ENCODE data around the gene NUP50.

The NUP50 gene

GRCh38 chr22:45201678-45202332 lies 38.1 kb downstream of the NUP50 start:
- peaks cover 13% of the 10 kb centered on the region for H3K79me1 ChIP-seq (ENCODE audit: low read length)
- no peak overlapping the region for H2BK12ac ChIP-seq (ENCODE audit: low read length)
- H3K14ac ChIP-seq (ENCODE audit: low read length) = no peak overlapping the region
- no peak overlapping the region for H3K27ac ChIP-seq (ENCODE audit: low read depth, low read length)
- H4K8ac ChIP-seq (ENCODE audit: low read depth, low read length) = no peak overlapping the region
- H3K27me3 ChIP-seq (ENCODE audit: insufficient read depth, low read length) = no peaks in the 10 kb centered on the region
- no peak overlapping the region for H3K23ac ChIP-seq (ENCODE audit: low read length)
- H2AFZ ChIP-seq (ENCODE audit: insufficient read depth, low read length, poor library complexity) = no peak overlapping the region
- no peak overlapping the region for H3K4me3 ChIP-seq (ENCODE audit: low read depth, low read length)
- H3K4me1 ChIP-seq (ENCODE audit: control insufficient read depth in 1 of 2, insufficient read depth in 2 of 2, low read length in 2 of 2) = peaks cover 26 to 29% of the 10 kb centered on the region in 2 experiments
- no peak overlapping the region for H3K4ac ChIP-seq (ENCODE audit: low read depth, low read length)
- peak overlapping the region; percentile 34 for H4K91ac ChIP-seq (ENCODE audit: low read depth, low read length)
- peaks cover 47 to 50% of the 10 kb centered on the region in 2 experiments for H3K36me3 ChIP-seq (ENCODE audit: control insufficient read depth in 1 of 2, insufficient read depth in 2 of 2, low read length in 2 of 2)
- H2BK120ac ChIP-seq (ENCODE audit: insufficient read depth, low read length, poor library complexity) = peak overlapping the region; percentile 9
- peaks cover 7% of the 10 kb centered on the region for H3K79me2 ChIP-seq (ENCODE audit: control insufficient read depth, insufficient read depth, low read length, poor library complexity)
- H2AK5ac ChIP-seq (ENCODE audit: low read length) = no peak overlapping the region
- peak; percentile 98 for DNase-seq
- H3K18ac ChIP-seq (ENCODE audit: low read length) = peak overlapping the region; percentile 40
- H4K12ac ChIP-seq (ENCODE audit: low read depth, low read length) = no peak overlapping the region
- no peak overlapping the region for H3K9ac ChIP-seq (ENCODE audit: low read length)
- H3K9me3 ChIP-seq (ENCODE audit: insufficient read depth, low read depth, low read length) = peaks cover 1% of the 10 kb centered on the region
- no CpG with 5 or more reads among the region's 9 CpGs for WGBS (ENCODE audit: extremely low coverage, insufficient coverage, insufficient read length)
- H3K4me2 ChIP-seq (ENCODE audit: low read length) = no peak overlapping the region
- no peak overlapping the region for H2BK5ac ChIP-seq (ENCODE audit: low read depth, low read length, poor library complexity)

GRCh38 chr22:45202333-45203149 lies 38.8 kb downstream of the NUP50 start:
- Histone ChIP-seq H2AK5ac (ENCODE audit: low read length) (peak overlapping the region; percentile 15), H3K27ac (ENCODE audit: low read depth, low read length) (no peak overlapping the region)

DNA sequence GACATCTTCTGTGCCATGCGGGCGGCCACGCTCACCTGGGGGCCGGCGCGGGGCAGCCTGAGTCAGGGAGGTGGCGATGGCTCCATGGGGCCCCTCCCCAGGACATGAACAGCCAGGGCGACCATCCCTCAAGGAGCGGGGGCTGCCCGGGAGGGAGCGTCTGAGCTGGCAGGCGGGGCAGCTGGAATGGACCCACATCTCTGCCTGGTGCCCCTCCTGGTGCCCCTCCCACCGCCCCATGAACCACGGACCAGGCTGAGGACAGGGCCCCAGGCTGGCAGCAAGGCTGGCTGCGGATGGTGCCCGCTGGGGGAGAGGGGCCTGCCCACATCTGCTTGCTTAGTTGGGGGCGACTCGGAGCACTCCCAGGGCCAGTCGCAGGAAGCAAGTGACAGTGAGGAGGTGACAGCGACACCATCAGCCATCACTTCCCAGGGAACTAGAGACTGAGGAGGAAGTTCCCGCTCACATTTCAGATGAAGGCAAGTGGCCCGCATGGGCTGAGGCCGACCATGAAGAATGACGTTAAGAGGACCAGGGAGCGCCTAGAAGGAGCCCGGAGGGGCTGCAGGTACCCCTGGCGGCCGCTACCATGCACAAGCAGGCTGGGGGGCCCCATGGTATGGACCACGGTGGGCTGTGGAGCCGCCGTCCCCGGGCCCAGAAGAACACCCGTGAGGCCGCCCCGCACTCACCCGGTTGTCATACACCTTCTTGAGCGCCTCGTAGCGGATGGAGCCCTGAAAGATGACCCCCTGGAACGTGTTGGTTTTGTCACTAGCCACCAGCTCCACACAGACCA lies 39.6 kb downstream of the NUP50 start:
- no peak overlapping the region for H3K4me3 ChIP-seq (ENCODE audit: low read depth, low read length)
- H3K18ac ChIP-seq (ENCODE audit: low read length) = no peak overlapping the region
- no peak overlapping the region for H4K12ac ChIP-seq (ENCODE audit: low read depth, low read length)
- no peak overlapping the region for H3K14ac ChIP-seq (ENCODE audit: low read length)
- H3K27me3 ChIP-seq (ENCODE audit: insufficient read depth, low read length) = no peaks in the 10 kb centered on the region
- WGBS (ENCODE audit: extremely low coverage, insufficient coverage, insufficient read length) = no CpG with 5 or more reads among the region's 40 CpGs
- no peak overlapping the region for H2AFZ ChIP-seq (ENCODE audit: insufficient read depth, low read length, poor library complexity)
- peak in 1 of 2 donors; percentile 41 for DNase-seq
- H3K79me2 ChIP-seq (ENCODE audit: control insufficient read depth, insufficient read depth, low read length, poor library complexity) = peaks cover 7% of the 10 kb centered on the region
- no peak overlapping the region for H4K8ac ChIP-seq (ENCODE audit: low read depth, low read length)
- H3K9ac ChIP-seq (ENCODE audit: low read length) = no peak overlapping the region
- peaks cover 13% of the 10 kb centered on the region for H3K79me1 ChIP-seq (ENCODE audit: low read length)
- no peak overlapping the region for H3K23ac ChIP-seq (ENCODE audit: low read length)
- no peak overlapping the region for H2AK5ac ChIP-seq (ENCODE audit: low read length)
- H4K91ac ChIP-seq (ENCODE audit: low read depth, low read length) = no peak overlapping the region
- no peak overlapping the region for H2BK12ac ChIP-seq (ENCODE audit: low read length)
- H3K27ac ChIP-seq (ENCODE audit: low read depth, low read length) = no peak overlapping the region
- H3K36me3 ChIP-seq (ENCODE audit: control insufficient read depth in 1 of 2, insufficient read depth in 2 of 2, low read length in 2 of 2) = peaks cover 33 to 36% of the 10 kb centered on the region in 2 experiments
- H3K4me1 ChIP-seq (ENCODE audit: control insufficient read depth in 1 of 2, insufficient read depth in 2 of 2, low read length in 2 of 2) = peaks cover 32 to 35% of the 10 kb centered on the region in 2 experiments
- H3K4me2 ChIP-seq (ENCODE audit: low read length) = no peak overlapping the region
- H3K4ac ChIP-seq (ENCODE audit: low read depth, low read length) = no peak overlapping the region
- no peak overlapping the region for H2BK120ac ChIP-seq (ENCODE audit: insufficient read depth, low read length, poor library complexity)
- no peak overlapping the region for H2BK5ac ChIP-seq (ENCODE audit: low read depth, low read length, poor library complexity)
- H3K9me3 ChIP-seq (ENCODE audit: insufficient read depth, low read depth, low read length) = peaks cover 1% of the 10 kb centered on the region

More at GRCh38 chr22:45202333-45203149, 38.8 kb downstream of the NUP50 start:
- H3K27me3 ChIP-seq (ENCODE audit: insufficient read depth, low read length) = no peaks in the 10 kb centered on the region
- H4K12ac ChIP-seq (ENCODE audit: low read depth, low read length) = no peak overlapping the region
- DNase-seq = peak; percentile 87 to 89
- no peak overlapping the region for H3K4me3 ChIP-seq (ENCODE audit: low read depth, low read length)
- H3K18ac ChIP-seq (ENCODE audit: low read length) = peak overlapping the region; percentile 40
- no peak overlapping the region for H3K9ac ChIP-seq (ENCODE audit: low read length)
- peaks cover 13% of the 10 kb centered on the region for H3K79me1 ChIP-seq (ENCODE audit: low read length)
- no CpG with 5 or more reads among the region's 36 CpGs for WGBS (ENCODE audit: extremely low coverage, insufficient coverage, insufficient read length)
- peaks cover 7% of the 10 kb centered on the region for H3K79me2 ChIP-seq (ENCODE audit: control insufficient read depth, insufficient read depth, low read length, poor library complexity)
- H2BK12ac ChIP-seq (ENCODE audit: low read length) = no peak overlapping the region
- no peak overlapping the region for H3K4me2 ChIP-seq (ENCODE audit: low read length)
- H2BK120ac ChIP-seq (ENCODE audit: insufficient read depth, low read length, poor library complexity) = peak overlapping the region; percentile 9
- no peak overlapping the region for H4K8ac ChIP-seq (ENCODE audit: low read depth, low read length)
- no peak overlapping the region for H2BK5ac ChIP-seq (ENCODE audit: low read depth, low read length, poor library complexity)
- H3K4me1 ChIP-seq (ENCODE audit: control insufficient read depth in 1 of 2, insufficient read depth in 2 of 2, low read length in 2 of 2) = peaks cover 26 to 29% of the 10 kb centered on the region in 2 experiments
- H4K91ac ChIP-seq (ENCODE audit: low read depth, low read length) = peak overlapping the region; percentile 34
- H3K14ac ChIP-seq (ENCODE audit: low read length) = peak overlapping the region; percentile 49
- peaks cover 1% of the 10 kb centered on the region for H3K9me3 ChIP-seq (ENCODE audit: insufficient read depth, low read depth, low read length)
- H3K4ac ChIP-seq (ENCODE audit: low read depth, low read length) = no peak overlapping the region
- peaks cover 40 to 42% of the 10 kb centered on the region in 2 experiments for H3K36me3 ChIP-seq (ENCODE audit: control insufficient read depth in 1 of 2, insufficient read depth in 2 of 2, low read length in 2 of 2)
- H3K23ac ChIP-seq (ENCODE audit: low read length) = no peak overlapping the region
- H2AFZ ChIP-seq (ENCODE audit: insufficient read depth, low read length, poor library complexity) = no peak overlapping the region

DNA sequence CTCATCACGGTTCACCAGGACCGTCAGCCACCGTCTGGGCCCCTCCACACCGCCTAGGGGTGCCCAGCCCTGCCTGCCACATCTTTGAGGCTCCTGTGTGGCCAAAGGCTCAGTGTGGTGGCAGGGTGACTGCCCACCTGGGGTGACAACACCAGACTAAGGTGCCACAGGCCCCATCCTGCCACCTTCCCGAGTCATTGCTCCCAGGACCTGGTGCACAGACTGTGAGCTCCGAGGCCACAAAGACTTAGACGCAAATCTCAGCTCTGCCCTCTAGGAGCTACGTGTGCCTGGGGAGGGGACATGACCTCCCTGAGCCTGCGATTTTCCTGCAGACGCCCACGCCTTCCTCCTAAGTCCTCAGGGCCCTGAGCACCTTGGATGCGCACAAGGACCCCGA lies 40.5 kb downstream of the NUP50 start:
- Histone ChIP-seq H3K4me2 (ENCODE audit: low read length) (no peak overlapping the region), H3K36me3 (ENCODE audit: control insufficient read depth in 1 of 2, insufficient read depth in 2 of 2, low read length in 2 of 2) (peaks cover 30 to 33% of the 10 kb centered on the region in 2 experiments), H2AFZ (ENCODE audit: insufficient read depth, low read length, poor library complexity) (no peak overlapping the region), H3K79me1 (ENCODE audit: low read length) (peaks cover 14% of the 10 kb centered on the region), H4K8ac (ENCODE audit: low read depth, low read length) (no peak overlapping the region), H3K9ac (ENCODE audit: low read length) (no peak overlapping the region), H3K4me1 (ENCODE audit: control insufficient read depth in 1 of 2, insufficient read depth in 2 of 2, low read length in 2 of 2) (peaks cover 36 to 38% of the 10 kb centered on the region in 2 experiments), H3K4ac (ENCODE audit: low read depth, low read length) (no peak overlapping the region), H3K9me3 (ENCODE audit: insufficient read depth, low read depth, low read length) (peaks cover 1% of the 10 kb centered on the region), H4K12ac (ENCODE audit: low read depth, low read length) (no peak overlapping the region), H4K91ac (ENCODE audit: low read depth, low read length) (no peak overlapping the region), H2BK12ac (ENCODE audit: low read length) (no peak overlapping the region), H2BK5ac (ENCODE audit: low read depth, low read length, poor library complexity) (no peak overlapping the region), H3K14ac (ENCODE audit: low read length) (no peak overlapping the region), H3K27me3 (ENCODE audit: insufficient read depth, low read length) (no peaks in the 10 kb centered on the region), H3K79me2 (ENCODE audit: control insufficient read depth, insufficient read depth, low read length, poor library complexity) (peaks cover 7% of the 10 kb centered on the region), H2AK5ac (ENCODE audit: low read length) (no peak overlapping the region), H3K18ac (ENCODE audit: low read length) (no peak overlapping the region), H3K27ac (ENCODE audit: low read depth, low read length) (no peak overlapping the region), H3K4me3 (ENCODE audit: low read depth, low read length) (no peak overlapping the region), H2BK120ac (ENCODE audit: insufficient read depth, low read length, poor library complexity) (no peak overlapping the region), H3K23ac (ENCODE audit: low read length) (no peak overlapping the region)
- WGBS (ENCODE audit: extremely low coverage, insufficient coverage, insufficient read length) = no CpG with 5 or more reads among the region's 13 CpGs
- no peak for DNase-seq
